Uterus (tissue), 4 donors: Measurements from ENCODE around the gene FER. TPM values are rescaled to one million over a fixed set of nuclear protein-coding genes. Genes with fewer than 3 reads are reported as not detected.
"Not testable (repeated sequence)": the region's sequence is repeated elsewhere in the genome, so short reads cannot be mapped to it uniquely, and the experiment has no call there.

Source experiments
- DNase-seq, 2 donors: peaks; one replicate each; pipeline ENCODE4 v3.0.0-alpha.2; 2019 to 2020
- H3K27ac ChIP-seq, 2 donors: fragments of 200-600 bp; sonication (generic); 1 replicate in 1 of 2; 2 replicates in 1 of 2; pipeline ENCODE4 v1.5.1; 2016 to 2018
- H3K27me3 ChIP-seq, 2 donors: fragments of 200-600 bp; sonication (generic); one replicate each; pipeline ENCODE4 v1.5.1; 2018 to 2019; ENCODE audit warnings: control low read depth in 1 of 2
- H3K36me3 ChIP-seq, 2 donors: fragments of 200-600 bp; sonication (generic); one replicate each; pipeline ENCODE4 v1.5.1; 2019; ENCODE audit warnings: control low read depth in 1 of 2
- H3K4me1 ChIP-seq, 2 donors: fragments of 200-600 bp; sonication (generic); one replicate each; pipeline ENCODE4 v1.5.1; 2018 to 2019; ENCODE audit warnings: control low read depth in 1 of 2
- H3K4me3 ChIP-seq, 2 donors: fragments of 200-600 bp; sonication (generic); 1 replicate in 1 of 2; 2 replicates in 1 of 2; pipeline ENCODE4 v1.5.1; 2018 to 2019; ENCODE audit warnings: mild to moderate bottlenecking in 1 of 2
- H3K9me3 ChIP-seq, 2 donors: fragments of 200-600 bp; sonication (generic); one replicate each; pipeline ENCODE4 v1.5.1; 2019; ENCODE audit warnings: control low read depth in 1 of 2
- POLR2A ChIP-seq, 2 donors: fragments of 450-650 bp; IDR thresholded peaks; one replicate each; pipeline ENCODE4 v1.6.1; 2016; ENCODE audit warnings: antibody characterized with exemption in 2 of 2, mild to moderate bottlenecking in 1 of 2, moderate library complexity in 1 of 2
- intact Hi-C: fragments of 100-400 bp; cut with DNase I; formaldehyde crosslinking; loops from one replicate; pipeline ENCODE4 v1.15.1; 2023; ENCODE audit warnings: low total_unique reads
- total RNA-seq, 4 donors: library from RNA; depleted of rRNA in 3 of 4; stranded (reverse); fragments of >200 nt in 3 of 4; gene quantifications; one replicate each; pipeline versions ENCODE4 v1.1.0 to v1.2.4, GENCODE V29; 2014 to 2023
- TF ChIP-seq, protein P1 (sequence below), 4 experiments: fragments of 200-600 bp in 2 of 4; fragments of 450-650 bp in 2 of 4; sonication (generic) in 2 of 4; IDR thresholded peaks; one replicate each; pipeline ENCODE4 v1.5.1; 2016 to 2019; ENCODE audit warnings: antibody characterized with exemption in 4 of 4, mild to moderate bottlenecking in 2 of 4, moderate library complexity in 1 of 4
- donor health status: DM: yes; HTN: yes; CAD: no.

The FER gene
- total RNA-seq, 4 donors from 2014 or later = 16.9 to 60.1 (median 38.0) TPM

DNA sequence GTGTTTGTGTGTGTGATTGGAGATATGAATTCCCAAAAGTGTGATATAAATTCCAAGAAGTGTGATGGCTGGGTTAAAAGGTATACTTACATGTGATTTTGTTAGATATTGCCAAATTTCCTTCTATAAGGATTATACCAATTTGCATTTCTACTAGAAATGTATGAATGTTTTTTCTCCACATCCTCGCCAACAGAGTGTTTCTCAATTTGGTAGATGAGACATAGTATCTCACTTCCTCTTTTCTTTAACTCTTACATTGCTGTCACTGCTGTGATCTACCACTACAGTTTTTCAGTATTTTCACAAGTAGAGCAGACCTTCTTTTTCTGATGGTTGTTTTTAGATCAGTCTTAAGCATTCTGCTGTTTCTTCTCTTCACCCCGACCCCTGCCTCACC, 111.3 kb downstream of the FER start:
- peaks cover 0 to 4% of the 10 kb centered on the region in 2 donors for H3K36me3 ChIP-seq
- H3K27ac ChIP-seq = no peak overlapping the region
- no peaks in the 10 kb centered on the region for H3K4me1 ChIP-seq
- intact Hi-C loops = no loop called here
- DNase-seq = no peak
- no peaks in the 10 kb centered on the region for H3K9me3 ChIP-seq
- H3K27me3 ChIP-seq = no peaks in the 10 kb centered on the region
- no peak overlapping the region for H3K4me3 ChIP-seq
- TF ChIP-seq, protein P1, sequence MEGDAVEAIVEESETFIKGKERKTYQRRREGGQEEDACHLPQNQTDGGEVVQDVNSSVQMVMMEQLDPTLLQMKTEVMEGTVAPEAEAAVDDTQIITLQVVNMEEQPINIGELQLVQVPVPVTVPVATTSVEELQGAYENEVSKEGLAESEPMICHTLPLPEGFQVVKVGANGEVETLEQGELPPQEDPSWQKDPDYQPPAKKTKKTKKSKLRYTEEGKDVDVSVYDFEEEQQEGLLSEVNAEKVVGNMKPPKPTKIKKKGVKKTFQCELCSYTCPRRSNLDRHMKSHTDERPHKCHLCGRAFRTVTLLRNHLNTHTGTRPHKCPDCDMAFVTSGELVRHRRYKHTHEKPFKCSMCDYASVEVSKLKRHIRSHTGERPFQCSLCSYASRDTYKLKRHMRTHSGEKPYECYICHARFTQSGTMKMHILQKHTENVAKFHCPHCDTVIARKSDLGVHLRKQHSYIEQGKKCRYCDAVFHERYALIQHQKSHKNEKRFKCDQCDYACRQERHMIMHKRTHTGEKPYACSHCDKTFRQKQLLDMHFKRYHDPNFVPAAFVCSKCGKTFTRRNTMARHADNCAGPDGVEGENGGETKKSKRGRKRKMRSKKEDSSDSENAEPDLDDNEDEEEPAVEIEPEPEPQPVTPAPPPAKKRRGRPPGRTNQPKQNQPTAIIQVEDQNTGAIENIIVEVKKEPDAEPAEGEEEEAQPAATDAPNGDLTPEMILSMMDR (IDR thresholded peaks at IDR 0.05) = no peak
- TF ChIP-seq POLR2A (IDR thresholded peaks at IDR 0.05) = no peak

DNA sequence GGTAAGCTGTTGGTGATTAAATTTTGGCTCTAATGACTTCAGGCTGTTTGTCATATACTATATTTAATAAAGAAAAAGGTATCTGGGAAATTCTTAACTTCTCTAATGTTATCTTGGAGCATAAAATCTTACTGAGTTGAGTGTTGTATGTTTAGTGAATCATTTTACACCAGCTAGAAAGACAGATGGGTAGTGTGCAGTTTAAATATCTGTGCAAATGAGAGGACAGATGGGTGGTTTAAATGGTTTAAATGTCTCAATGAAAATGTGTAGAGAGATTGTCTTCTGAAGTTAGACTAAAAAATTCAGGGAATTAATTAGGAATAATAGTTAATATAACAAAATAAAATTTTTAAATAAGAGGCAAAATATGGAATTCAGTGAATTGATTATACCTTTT, 114.5 kb downstream of the FER start:
- intact Hi-C loops = no loop called here
- no peak overlapping the region for H3K4me3 ChIP-seq
- H3K9me3 ChIP-seq = no peaks in the 10 kb centered on the region
- H3K27ac ChIP-seq = no peak overlapping the region
- H3K36me3 ChIP-seq = peaks cover 0 to 2% of the 10 kb centered on the region in 2 donors
- H3K4me1 ChIP-seq = no peaks in the 10 kb centered on the region
- no peaks in the 10 kb centered on the region for H3K27me3 ChIP-seq
- TF ChIP-seq, protein P1 (IDR thresholded peaks at IDR 0.05) = no peak
- TF ChIP-seq POLR2A (IDR thresholded peaks at IDR 0.05) = no peak
- no peak for DNase-seq

DNA sequence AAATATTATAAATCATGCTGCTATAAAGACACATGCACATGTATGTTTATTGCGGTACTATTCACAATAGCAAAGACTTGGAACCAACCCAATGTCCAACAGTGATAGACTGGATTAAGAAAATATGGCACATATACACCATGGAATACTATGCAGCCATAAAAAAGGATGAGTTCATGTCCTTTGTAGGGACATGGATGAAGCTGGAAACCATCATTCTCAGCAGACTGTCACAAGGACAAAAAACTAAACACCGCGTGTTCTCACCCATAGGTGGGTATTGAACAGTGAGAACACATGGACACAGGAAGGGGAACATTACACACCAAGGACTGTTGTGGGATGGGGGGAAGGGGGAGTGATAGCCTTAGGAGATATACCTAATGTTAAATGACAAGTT, 118.4 kb downstream of the FER start:
- H3K27ac ChIP-seq, H3K4me3 ChIP-seq, DNase-seq, H3K9me3 ChIP-seq, H3K4me1 ChIP-seq, intact Hi-C loops, H3K27me3 ChIP-seq, H3K36me3 ChIP-seq: not testable (repeated sequence)

DNA sequence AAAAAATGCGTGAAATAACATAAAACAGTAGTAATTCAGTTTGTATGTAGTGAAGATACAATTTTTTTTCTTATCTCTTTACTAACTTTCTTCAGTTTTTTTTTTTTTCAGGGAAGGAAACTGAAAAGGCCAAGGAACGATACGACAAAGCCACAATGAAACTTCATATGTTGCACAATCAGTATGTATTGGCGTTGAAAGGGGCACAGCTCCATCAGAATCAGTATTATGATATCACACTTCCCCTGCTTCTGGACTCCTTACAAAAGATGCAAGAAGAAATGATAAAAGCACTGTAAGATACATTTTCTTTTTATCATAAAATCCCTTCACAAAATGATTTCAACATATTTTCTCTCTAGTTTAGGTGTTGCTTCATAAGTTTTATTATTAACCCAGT, 120.0 kb downstream of the FER start:
- Histone ChIP-seq H3K36me3 (no peaks in the 10 kb centered on the region), H3K4me3 (no peak overlapping the region), H3K4me1 (no peaks in the 10 kb centered on the region), H3K27me3 (no peaks in the 10 kb centered on the region), H3K9me3 (no peaks in the 10 kb centered on the region), H3K27ac (no peak overlapping the region)
- intact Hi-C loops = no loop called here
- no peak for DNase-seq
- no peak for TF ChIP-seq POLR2A (IDR thresholded peaks at IDR 0.05)
- TF ChIP-seq, protein P1 (IDR thresholded peaks at IDR 0.05) = no peak

DNA sequence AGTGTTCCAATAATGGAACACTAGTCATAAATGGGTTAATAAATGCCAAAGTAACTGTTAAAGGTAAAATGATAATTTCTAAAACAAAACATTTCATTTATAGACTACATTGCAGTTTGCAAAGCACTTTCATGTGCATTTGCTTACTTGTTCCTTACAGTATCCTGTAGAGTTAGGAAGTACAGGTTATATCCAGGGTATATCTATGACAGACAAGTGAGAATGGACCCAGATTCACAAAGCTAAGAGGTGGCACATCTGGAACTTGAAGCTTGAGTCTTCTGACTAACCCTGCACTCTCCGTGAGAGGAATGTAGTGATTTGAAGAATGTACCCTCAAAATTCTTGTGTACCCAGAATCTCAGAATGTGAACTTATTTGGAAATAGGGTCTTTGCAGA, 121.4 kb downstream of the FER start:
- Histone ChIP-seq H3K9me3 (no peaks in the 10 kb centered on the region), H3K27ac (no peak overlapping the region), H3K36me3 (no peaks in the 10 kb centered on the region), H3K4me3 (no peak overlapping the region), H3K4me1 (no peaks in the 10 kb centered on the region), H3K27me3 (no peaks in the 10 kb centered on the region)
- no peak for DNase-seq
- intact Hi-C loops = no loop called here
- no peak for TF ChIP-seq POLR2A (IDR thresholded peaks at IDR 0.05)

DNA sequence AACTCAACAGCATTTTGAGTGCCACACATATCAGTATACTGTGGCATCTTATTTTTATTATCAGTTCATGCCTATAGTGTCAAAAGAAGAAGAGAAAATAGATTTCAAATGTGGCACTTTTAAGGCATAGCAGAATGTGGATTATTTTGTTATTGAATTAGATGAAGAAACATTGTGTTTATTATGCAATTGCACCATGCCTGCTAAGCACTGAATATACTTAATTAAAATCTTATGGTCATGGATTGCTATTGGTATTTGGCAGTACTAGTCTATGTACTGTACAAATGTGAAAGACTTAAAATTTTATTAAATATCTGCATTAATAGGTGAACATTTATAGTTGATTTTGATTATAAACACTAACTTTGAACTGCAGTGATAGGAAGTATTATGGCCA, 128.8 kb downstream of the FER start:
- no peaks in the 10 kb centered on the region for H3K4me1 ChIP-seq
- intact Hi-C loops = no loop called here
- no peak overlapping the region for H3K27ac ChIP-seq

More for the DNA sequence above, 128.8 kb downstream of the FER start:
- DNase-seq = no peak
- no peak overlapping the region for H3K4me3 ChIP-seq
- TF ChIP-seq, protein P1 (IDR thresholded peaks at IDR 0.05) = no peak
- H3K27me3 ChIP-seq = no peaks in the 10 kb centered on the region
- H3K36me3 ChIP-seq = no peaks in the 10 kb centered on the region
- no peaks in the 10 kb centered on the region for H3K9me3 ChIP-seq
